Endothelial cell of coronary artery (primary cell): ENCODE measurements around the gene CTR9. TPM values are rescaled to one million over a fixed set of nuclear protein-coding genes. Genes with fewer than 3 reads are reported as not detected.

Experiments
- total RNA-seq: library from RNA; depleted of rRNA; stranded (reverse); fragments of >200 nt; gene quantifications from 2 replicates; pipeline ENCODE4 v1.2.3, GENCODE V29; 2014

Gene CTR9
- total RNA-seq: 24.7 and 25.6 TPM in 2 replicates

DNA sequence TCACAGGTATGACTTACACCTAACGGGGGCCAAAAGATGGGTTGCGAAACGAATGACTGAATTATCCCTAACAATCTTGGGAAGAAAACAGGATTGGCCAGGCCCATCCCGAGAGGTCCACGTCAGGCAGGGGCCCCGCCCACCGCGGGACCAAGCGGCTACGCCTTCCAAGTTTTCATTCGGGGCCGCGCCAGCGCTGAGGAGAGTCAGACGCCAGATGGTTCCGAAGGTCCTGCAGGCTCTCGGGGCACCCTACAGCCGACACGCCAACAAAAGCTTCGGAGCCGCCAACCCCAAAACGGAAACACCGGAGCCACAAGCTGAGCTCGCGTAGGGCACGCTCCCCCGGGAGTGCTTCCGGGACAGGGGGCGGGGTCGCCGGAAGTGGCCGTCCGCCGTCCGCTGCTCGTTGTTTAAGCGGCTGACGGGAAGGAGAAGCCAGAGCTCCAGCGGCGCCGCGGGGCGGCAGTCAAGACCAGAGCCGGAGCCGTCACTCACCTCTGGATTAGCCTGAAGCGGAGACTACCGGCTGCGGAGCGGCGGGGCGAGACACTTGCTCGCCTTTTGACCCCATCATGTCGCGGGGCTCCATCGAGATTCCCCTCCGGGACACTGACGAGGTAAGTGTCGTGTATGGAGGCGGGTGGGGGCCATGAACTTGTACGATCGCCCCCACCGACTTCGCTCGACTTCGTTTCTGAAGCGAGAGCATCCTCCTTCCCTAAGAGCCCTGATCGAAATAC is at the start of gene CTR9:
TSS of gene CTR9 (plus strand) at position 409 of the 743 bp plus-strand sequence. CDS start at position 576, 167 bp downstream.

DNA sequence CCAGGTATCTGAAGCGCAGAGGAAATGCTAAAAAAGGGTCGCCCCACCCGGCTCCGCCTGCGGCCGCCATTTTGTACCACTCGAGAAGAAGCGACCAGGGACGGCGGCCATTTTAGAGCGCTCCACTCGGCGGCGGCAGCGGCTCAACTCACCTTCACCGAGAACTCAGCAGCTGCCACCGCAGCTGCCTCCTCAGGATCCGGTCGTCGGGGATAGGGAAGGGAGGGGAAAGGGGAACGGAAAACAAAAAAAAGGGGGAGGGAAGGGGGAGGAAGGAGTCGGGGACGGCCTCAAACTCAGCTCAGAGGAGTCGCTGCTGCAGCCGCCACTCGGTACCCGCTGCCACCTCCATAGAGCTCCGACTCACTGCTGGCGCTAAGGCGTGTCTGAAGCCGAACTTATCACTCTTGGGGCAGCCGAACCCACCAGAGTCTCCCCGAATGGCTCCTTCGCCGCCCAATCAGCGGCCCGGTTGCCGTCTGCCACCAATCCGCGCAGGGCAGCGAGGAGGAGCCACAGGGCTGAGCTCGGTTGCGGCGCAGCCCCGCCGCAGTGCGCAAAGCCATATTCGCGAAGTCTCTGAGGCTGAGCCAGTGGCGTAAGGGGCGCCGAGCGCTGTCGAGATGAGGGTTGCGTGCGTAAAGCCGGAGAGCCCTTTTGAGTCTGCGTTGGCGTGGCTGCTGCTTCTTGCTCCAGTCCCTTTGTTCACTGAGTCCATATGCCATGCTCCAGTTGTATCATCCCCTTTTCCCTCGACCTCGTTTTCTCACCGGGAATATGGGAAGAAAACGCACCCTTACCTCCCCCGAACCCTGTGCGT is 57.7 kb downstream of the CTR9 start, which contains the start of gene EIF4G2:
TSS of gene EIF4G2 (minus strand) at position 374 of the 820 bp plus-strand sequence.

Other genes starting within 250 kb of the CTR9 start
- gene RNF141, start 210.1 kb upstream of the CTR9 start, total RNA-seq: 24.7 and 26.4 TPM in 2 replicates
- 0.19 and 0.54 TPM in 2 replicates for gene LYVE1, start 182.6 kb upstream of the CTR9 start, total RNA-seq
- gene IRAG1, start 57.5 kb upstream of the CTR9 start, total RNA-seq: 0.18 and 1.6 TPM in 2 replicates
- 728 and 867 TPM in 2 replicates for gene EIF4G2, start 57.7 kb downstream of the CTR9 start, total RNA-seq
- gene ZBED5, start 106.8 kb downstream of the CTR9 start, total RNA-seq: 13.7 and 18.3 TPM in 2 replicates